Activated B cell treated with CpG ODN at 0.5 μM for 24 hours (primary cell): ENCODE data around the gene SLC22A1. TPM values are rescaled to one million over a fixed set of nuclear protein-coding genes. Genes with fewer than 3 reads are reported as not detected.

ENCODE experiments used
- ATAC-seq: fragments of 200-7000 bp; cut with Tn5 transposase; one replicate; pipeline ENCODE4 v1.10.0; 2021; ENCODE audit warnings: low read depth, mild to moderate bottlenecking, moderate library complexity
- CTCF ChIA-PET: fragments of 350-600 bp; sonication (Branson Sonifier 250); formaldehyde crosslinking; loops from one replicate; lab custom pipeline; 2021; ENCODE audit warnings: antibody characterized with exemption; lab: Charles Lee
- POLR2A ChIA-PET: fragments of 350-600 bp; sonication (Branson Sonifier 250); formaldehyde crosslinking; loops from one replicate; lab custom pipeline; 2021; ENCODE audit warnings: antibody characterized with exemption; lab: Charles Lee
- DNase-seq: peaks from one replicate; pipeline ENCODE4 v3.0.0; 2022
- H3K27ac Mint-ChIP-seq: one replicate; pipeline ENCODE4 v1.8.0; 2020; ENCODE audit warnings: mixed read lengths
- H3K27me3 Mint-ChIP-seq: one replicate; pipeline ENCODE4 v1.8.0; 2021; ENCODE audit warnings: mixed read lengths
- H3K36me3 Mint-ChIP-seq: one replicate; pipeline ENCODE4 v1.8.0; 2021; ENCODE audit warnings: low read depth, mixed read lengths
- H3K4me1 Mint-ChIP-seq: one replicate; pipeline ENCODE4 v1.8.0; 2021; ENCODE audit warnings: mixed read lengths
- H3K4me3 Mint-ChIP-seq: one replicate; pipeline ENCODE4 v1.8.0; 2020; ENCODE audit warnings: mild to moderate bottlenecking, mixed read lengths
- H3K9me3 Mint-ChIP-seq: one replicate; pipeline ENCODE4 v1.8.0; 2020; ENCODE audit warnings: mixed read lengths
- CTCF ChIP-seq: fragments of 200-600 bp; IDR thresholded peaks from one replicate; pipeline ENCODE4 v1.8.0; 2022; ENCODE audit warnings: antibody characterized with exemption, mild to moderate bottlenecking
- intact Hi-C: fragments of 100-400 bp; cut with micrococcal nuclease; formaldehyde crosslinking; loops from one replicate; pipeline ENCODE4 v1.15.1; 2024
- total RNA-seq: library from RNA; stranded (reverse); gene quantifications from 2 replicates; pipeline ENCODE4 v1.2.3, GENCODE V29; 2022

SLC22A1 gene
- total RNA-seq, 1 donor from 2014 or later, result 2.8 TPM

GRCh38 chr6:160142115-160142715, 20.6 kb downstream of the SLC22A1 start:
- Mint-ChIP-seq H3K27ac (no peak overlapping the region), H3K36me3 (no peaks in the 10 kb centered on the region), H3K4me1 (no peaks in the 10 kb centered on the region), H3K9me3 (peaks cover 3% of the 10 kb centered on the region), H3K4me3 (no peak overlapping the region), H3K27me3 (no peaks in the 10 kb centered on the region)
- no peak for TF ChIP-seq CTCF
- intact Hi-C loops, result no loop called here
- DNase-seq (no peak), ATAC-seq (no peak)
- ChIA-PET CTCF (interaction anchor here (2.0 kb wide), 1 partner anchor 392 kb away, joined by 6 read pairs; no protein-coding TSS in a partner anchor), POLR2A (no interaction called here)

GRCh38 chr6:160146454-160147145, 25.0 kb downstream of the SLC22A1 start:
- Mint-ChIP-seq H3K4me1 (no peaks in the 10 kb centered on the region), H3K4me3 (no peak overlapping the region), H3K36me3 (no peaks in the 10 kb centered on the region), H3K9me3 (peaks cover 7% of the 10 kb centered on the region), H3K27me3 (no peaks in the 10 kb centered on the region), H3K27ac (no peak overlapping the region)
- DNase-seq (no peak), ATAC-seq (no peak)
- ChIA-PET POLR2A (no interaction called here), CTCF (no interaction called here)
- intact Hi-C loops, result no loop called here
- no peak for TF ChIP-seq CTCF

- TF ChIP-seq CTCF, result no peak
- no peaks in the 10 kb centered on the region for H3K36me3 Mint-ChIP-seq
Observed at GRCh38 chr6:160147146-160147536, 25.5 kb downstream of the SLC22A1 start.

GRCh38 chr6:160154471-160154870, 32.9 kb downstream of the SLC22A1 start:
- Mint-ChIP-seq H3K4me3 (no peak overlapping the region), H3K9me3 (peaks cover 12% of the 10 kb centered on the region), H3K27ac (no peak overlapping the region), H3K36me3 (no peaks in the 10 kb centered on the region), H3K4me1 (no peaks in the 10 kb centered on the region), H3K27me3 (no peaks in the 10 kb centered on the region)
- ChIA-PET POLR2A (no interaction called here), CTCF (no interaction called here)
- no peak for ATAC-seq
- TF ChIP-seq CTCF, result no peak
- intact Hi-C loops, result no loop called here
- DNase-seq, result no peak

More at GRCh38 chr6:160147146-160147536, 25.5 kb downstream of the SLC22A1 start:
- no peaks in the 10 kb centered on the region for H3K4me1 Mint-ChIP-seq
- DNase-seq (no peak), ATAC-seq (no peak)
- H3K4me3 Mint-ChIP-seq, result no peak overlapping the region
- peaks cover 8% of the 10 kb centered on the region for H3K9me3 Mint-ChIP-seq
- POLR2A ChIA-PET, result no interaction called here
- no peak overlapping the region for H3K27ac Mint-ChIP-seq
- intact Hi-C loops, result no loop called here
- H3K27me3 Mint-ChIP-seq, result no peaks in the 10 kb centered on the region
- CTCF ChIA-PET, result no interaction called here

GRCh38 chr6:160156842-160157241, 35.2 kb downstream of the SLC22A1 start:
- H3K27me3 Mint-ChIP-seq, result peaks cover 1% of the 10 kb centered on the region
- no peaks in the 10 kb centered on the region for H3K36me3 Mint-ChIP-seq
- DNase-seq, result no peak
- no peaks in the 10 kb centered on the region for H3K4me1 Mint-ChIP-seq
- H3K27ac Mint-ChIP-seq, result no peak overlapping the region
- H3K4me3 Mint-ChIP-seq, result no peak overlapping the region
- POLR2A ChIA-PET, result no interaction called here
- intact Hi-C loops, result no loop called here
- CTCF ChIA-PET, result no interaction called here
- H3K9me3 Mint-ChIP-seq, result peaks cover 7% of the 10 kb centered on the region
- TF ChIP-seq CTCF, result no peak
- no peak for ATAC-seq
